Measurements from ENCODE around the gene EYA4.

DNA sequence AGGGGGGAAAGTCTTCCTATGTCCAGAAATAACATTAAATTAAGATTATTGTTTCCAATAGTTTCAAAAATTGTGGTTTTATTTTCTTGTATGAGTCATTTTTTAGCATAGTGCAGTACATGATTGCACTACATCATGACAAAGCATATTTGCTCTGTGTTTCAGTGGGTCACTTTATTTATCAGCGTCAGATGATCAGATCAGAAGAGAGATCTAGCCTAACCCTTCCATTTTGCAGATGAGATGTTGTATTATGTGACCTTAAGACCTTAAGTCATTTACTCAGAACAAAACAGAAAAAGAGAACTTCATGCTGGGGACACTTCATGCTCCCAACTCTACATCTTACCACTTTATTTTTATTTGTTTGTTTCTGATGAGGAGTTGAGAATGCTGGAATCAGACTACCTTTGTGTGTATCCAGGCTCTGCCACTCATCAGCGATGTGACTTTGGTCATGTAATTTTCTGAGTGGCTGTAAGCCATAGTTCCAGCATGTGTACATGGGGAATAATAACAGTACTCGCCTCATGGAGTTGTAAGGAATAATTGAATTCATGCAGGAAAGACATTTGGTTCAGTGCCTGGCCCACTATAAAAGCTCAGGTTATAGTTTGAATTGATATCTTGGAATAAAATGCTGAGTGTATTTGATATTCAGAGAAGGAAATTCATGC is 13.5 kb downstream of the EYA4 start:
- TF ChIP-seq, protein P1, sequence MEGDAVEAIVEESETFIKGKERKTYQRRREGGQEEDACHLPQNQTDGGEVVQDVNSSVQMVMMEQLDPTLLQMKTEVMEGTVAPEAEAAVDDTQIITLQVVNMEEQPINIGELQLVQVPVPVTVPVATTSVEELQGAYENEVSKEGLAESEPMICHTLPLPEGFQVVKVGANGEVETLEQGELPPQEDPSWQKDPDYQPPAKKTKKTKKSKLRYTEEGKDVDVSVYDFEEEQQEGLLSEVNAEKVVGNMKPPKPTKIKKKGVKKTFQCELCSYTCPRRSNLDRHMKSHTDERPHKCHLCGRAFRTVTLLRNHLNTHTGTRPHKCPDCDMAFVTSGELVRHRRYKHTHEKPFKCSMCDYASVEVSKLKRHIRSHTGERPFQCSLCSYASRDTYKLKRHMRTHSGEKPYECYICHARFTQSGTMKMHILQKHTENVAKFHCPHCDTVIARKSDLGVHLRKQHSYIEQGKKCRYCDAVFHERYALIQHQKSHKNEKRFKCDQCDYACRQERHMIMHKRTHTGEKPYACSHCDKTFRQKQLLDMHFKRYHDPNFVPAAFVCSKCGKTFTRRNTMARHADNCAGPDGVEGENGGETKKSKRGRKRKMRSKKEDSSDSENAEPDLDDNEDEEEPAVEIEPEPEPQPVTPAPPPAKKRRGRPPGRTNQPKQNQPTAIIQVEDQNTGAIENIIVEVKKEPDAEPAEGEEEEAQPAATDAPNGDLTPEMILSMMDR (IDR thresholded peaks at IDR 0.05): no peak
- TF ChIP-seq POLR2A (IDR thresholded peaks at IDR 0.05): no peak
